GM12878 (cell line): ENCODE results near the gene AGFG1. TPM values are rescaled to one million over a fixed set of nuclear protein-coding genes. Genes with fewer than 3 reads are reported as not detected.

Source experiments
- ATAC-seq: fragments of 200-7000 bp; cut with Tn5 transposase; 3 replicates; pipeline ENCODE4 v1.9.1; 2020; ENCODE audit warnings: mild to moderate bottlenecking, moderate library complexity
- BruUV-seq: library from RNA; stranded (reverse); fragments of 400-500 nt; replicated peaks from 2 replicates; lab custom pipeline; 2021; lab: Mats Ljungman, UMichigan
- CTCF ChIA-PET: fragments of 300-600 bp; sonication (Branson Sonifier 250); formaldehyde crosslinking; extraction: SDS; loops from one replicate; lab custom pipeline; 2021; ENCODE audit warnings: inconsistent platforms; lab: Yijun Ruan, JAX
- POLR2A ChIA-PET: fragments of 350-600 bp; formaldehyde crosslinking; extraction: SDS; loops from one replicate; lab custom pipeline; 2021; ENCODE audit warnings: inconsistent platforms; lab: Charles Lee
- RAD21 ChIA-PET: fragments of 300-600 bp; sonication (Branson Sonifier 250); formaldehyde crosslinking; loops from one replicate; lab custom pipeline; 2023; ENCODE audit warnings: antibody characterized with exemption; ENCODE audit not compliant: unreplicated experiment; lab: Charles Lee
- SMC1A ChIA-PET: fragments of 300-600 bp; sonication (Branson Sonifier 250); formaldehyde crosslinking; loops from one replicate; lab custom pipeline; 2023; ENCODE audit not compliant: unreplicated experiment, uncharacterized antibody; lab: Charles Lee
- DNase-seq: peaks from one replicate; pipeline ENCODE4 v3.0.0-alpha.2; 2011; ENCODE audit warnings: low read depth, low spot score
- FAIRE-seq: peaks from 3 replicates; lab custom pipeline; 2011; peaks lifted over from hg19 to GRCh38; lab: Jason Lieb, UNC
- H2AFZ ChIP-seq: 2 replicates; pipeline ENCODE4 v1.6.0; 2011; ENCODE audit warnings: low read depth, low read length, control low read depth; ENCODE audit not compliant: control insufficient read depth
- H3K27ac ChIP-seq: 2 replicates; pipeline ENCODE4 v1.5.1; 2011; ENCODE audit warnings: control low read depth; ENCODE audit not compliant: control insufficient read depth, insufficient read depth
- H3K27me3 ChIP-seq, 2 experiments: replicated peaks in 1 of 2; 2 replicates each; pipeline versions ENCODE4 v1.6.0 to v1.6.1; 2011; ENCODE audit warnings: low read length in 1 of 2; ENCODE audit not compliant: control insufficient read depth in 2 of 2, insufficient read depth in 2 of 2
- H3K36me3 ChIP-seq, 2 experiments: 2 replicates each; pipeline ENCODE4 v1.5.1; 2011; ENCODE audit warnings: low read length in 1 of 2; ENCODE audit not compliant: control insufficient read depth in 2 of 2, insufficient read depth in 2 of 2
- H3K4me1 ChIP-seq: 2 replicates; pipeline ENCODE4 v1.6.1; 2011; ENCODE audit warnings: mild to moderate bottlenecking, low read length, moderate library complexity, mixed read lengths; ENCODE audit not compliant: control insufficient read depth, insufficient read depth
- H3K4me2 ChIP-seq: 2 replicates; pipeline ENCODE4 v1.6.0; 2011; ENCODE audit warnings: control low read depth; ENCODE audit not compliant: control insufficient read depth, insufficient read depth
- H3K4me3 ChIP-seq: fragments of 200-600 bp; sonication (generic); 2 replicates; pipeline ENCODE4 v1.5.1; 2016
- H3K79me2 ChIP-seq: 2 replicates; pipeline ENCODE4 v1.6.0; 2011; ENCODE audit warnings: low read length; ENCODE audit not compliant: control insufficient read depth, insufficient read depth
- H3K9ac ChIP-seq: 2 replicates; pipeline ENCODE4 v1.8.0; 2011; ENCODE audit warnings: low read length, control low read depth, mixed read lengths; ENCODE audit not compliant: control insufficient read depth, insufficient read depth
- H3K9me3 ChIP-seq: replicated peaks from 3 replicates; pipeline ENCODE4 v1.5.1; 2011; ENCODE audit warnings: mild to moderate bottlenecking, low read length; ENCODE audit not compliant: control insufficient read depth, insufficient read depth
- H4K20me1 ChIP-seq: 2 replicates; pipeline ENCODE4 v1.6.0; 2011; ENCODE audit not compliant: control insufficient read depth, insufficient read depth
- CHD4 ChIP-seq: fragments of 200-600 bp; sonication (generic); IDR thresholded peaks from 2 replicates; pipeline ENCODE4 v1.6.1; 2016; ENCODE audit warnings: mild to moderate bottlenecking
- E2F4 ChIP-seq: IDR thresholded peaks from 2 replicates; pipeline ENCODE4 v1.6.1; 2012; ENCODE audit warnings: low read depth, low read length, improper control_type of control experiment
- IKZF2 ChIP-seq, 2 experiments: fragments of 450-650 bp; IDR thresholded peaks; 2 replicates each; pipeline ENCODE4 v1.6.1; 2017; ENCODE audit warnings: mild to moderate bottlenecking in 2 of 2, moderate library complexity in 2 of 2
- MXI1 ChIP-seq: fragments of 150-350 bp; IDR thresholded peaks from 2 replicates; pipeline ENCODE4 v1.6.1; 2011; ENCODE audit warnings: low read depth, mild to moderate bottlenecking, inconsistent platforms, low read length, improper control_type of control experiment
- NFXL1 ChIP-seq: fragments of 450-650 bp; IDR thresholded peaks from 2 replicates; pipeline ENCODE4 v1.6.1; 2017; ENCODE audit warnings: antibody characterized with exemption, mild to moderate bottlenecking, borderline replicate concordance
- NR2C1 ChIP-seq: fragments of 450-650 bp; IDR thresholded peaks from 2 replicates; pipeline ENCODE4 v1.6.1; 2017; ENCODE audit warnings: antibody characterized with exemption, mild to moderate bottlenecking, moderate library complexity
- NR2F1 ChIP-seq: fragments of 450-650 bp; conservative IDR thresholded peaks from 2 replicates; pipeline ENCODE4 v1.6.1; 2017; ENCODE audit warnings: mild to moderate bottlenecking
- POLR2AphosphoS2 ChIP-seq: IDR thresholded peaks from 2 replicates; pipeline ENCODE4 v1.6.1; 2011; ENCODE audit warnings: low read depth, mild to moderate bottlenecking, low read length, improper control_type of control experiment, moderate library complexity
- RBBP5 ChIP-seq: fragments of 200-600 bp; sonication (generic); conservative IDR thresholded peaks from 2 replicates; pipeline ENCODE4 v1.6.1; 2016
- SMC3 ChIP-seq: IDR thresholded peaks from 2 replicates; pipeline ENCODE4 v1.6.1; 2011; ENCODE audit warnings: low read length, improper control_type of control experiment, borderline replicate concordance
- ZNF592 ChIP-seq: fragments of 450-650 bp; IDR thresholded peaks from 2 replicates; pipeline ENCODE4 v1.6.1; 2017; ENCODE audit warnings: mild to moderate bottlenecking, moderate library complexity
- WGBS: methylation state at CpG from one replicate; pipeline ENCODE4 v1.1.6; 2016; ENCODE audit warnings: low lambda C conversion rate; ENCODE audit not compliant: insufficient replicate concordance, insufficient coverage; ENCODE audit errors: missing lambda C conversion rate; 5-methylcytosine and 5-hydroxymethylcytosine counted together
- in situ Hi-C: fragments of 300-500 bp; cut with MboI; formaldehyde crosslinking; loops from 9 replicates; pipeline ENCODE4 v1.14.3; 2018; ENCODE audit warnings: mixed read lengths
- intact Hi-C: fragments of 100-400 bp; cut with micrococcal nuclease; formaldehyde crosslinking; loops from one replicate; pipeline ENCODE4 v1.14.2; 2022; ENCODE audit not compliant: unreplicated experiment
- polyA plus RNA-seq, 11 experiments: library from polyadenylated mRNA; depleted of rRNA in 4 of 11; unstranded in 6 of 11; stranded (reverse) in 5 of 11; fragments of >200 nt; fragmentation: Nextera tagmentation in 4 of 11; fragmentation: Illumina TruSeq in 1 of 11; extraction: Ambion mirVana in 4 of 11; extraction: Trizol in 1 of 11; gene quantifications; 1 replicate in 1 of 11; 2 replicates in 10 of 11; pipeline versions ENCODE4 v1.2.1 to v1.2.3, GENCODE V29; 2011 to 2016; ENCODE audit warnings: inconsistent platforms in 2 of 11, missing spikeins in 2 of 11, low read depth in 1 of 11
- total RNA-seq, 4 experiments: library from RNA; depleted of rRNA in 3 of 4; stranded (reverse); fragments of >200 nt in 3 of 4; fragmentation: Illumina TruSeq in 1 of 4; extraction: Trizol in 1 of 4; gene quantifications; 2 replicates each; pipeline versions ENCODE4 v1.2.1 to v1.2.3, GENCODE V29; 2013 to 2021
- TF ChIP-seq, protein P1 (sequence below), 3 experiments: IDR thresholded peaks in 2 of 3; conservative IDR thresholded peaks in 1 of 3; 2 replicates each; pipeline ENCODE4 v1.5.1; 2011; ENCODE audit warnings: low read depth in 3 of 3, low read length in 3 of 3, mild to moderate bottlenecking in 3 of 3, control low read depth in 2 of 3, moderate library complexity in 2 of 3, inconsistent platforms in 1 of 3, mixed read lengths in 1 of 3; ENCODE audit not compliant: control insufficient read depth in 2 of 3, insufficient read depth in 1 of 3; ENCODE audit errors: extremely low read depth in 1 of 3
- TF ChIP-seq, protein P2 (sequence below): fragments of 150-350 bp; IDR thresholded peaks from 2 replicates; pipeline ENCODE4 v1.6.1; 2014; ENCODE audit warnings: mild to moderate bottlenecking, low read depth, low read length

Gene AGFG1
- total and polyA plus RNA-seq, 10 of the 15 experiments (the other 5 are each of a cell fraction or from before 2014, with no cell fraction given), result 7.3 to 243 (median 81.7) TPM

DNA sequence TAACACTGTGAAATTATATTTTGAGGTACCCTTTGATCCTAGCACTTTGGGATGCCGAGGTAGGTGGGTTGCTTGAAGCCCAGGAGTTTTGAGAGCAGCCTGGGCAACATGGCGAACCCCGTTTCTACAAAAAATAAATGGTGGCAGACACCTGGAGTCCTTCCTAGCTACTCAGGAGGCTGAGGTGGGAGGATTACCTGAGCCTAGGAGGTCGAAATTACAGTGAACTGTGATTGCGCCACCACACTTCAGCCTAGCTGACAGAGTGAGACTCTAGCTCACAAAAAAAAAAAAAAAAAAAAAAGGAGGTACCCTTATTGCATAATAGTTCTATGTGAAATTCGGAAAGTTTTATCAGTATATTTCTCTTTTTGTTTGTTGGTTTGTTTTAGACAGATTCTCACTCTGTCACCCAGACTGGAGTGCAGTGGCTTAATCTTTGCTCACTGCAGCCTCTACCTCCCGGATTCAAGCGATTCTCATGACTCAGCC is 67.6 kb downstream of the AGFG1 start:
- H3K4me1 ChIP-seq, result peaks cover 11% of the 10 kb centered on the region
- FAIRE-seq (no peak), ATAC-seq (no peak), DNase-seq (no peak)
- intact Hi-C loops (loop anchor here (5.0 kb wide), 2 partner anchors 57 to 132 kb away; no protein-coding TSS in a partner anchor), in situ Hi-C loops (no loop called here)
- BruUV-seq, result no TSS peak
- ChIA-PET RAD21 (no interaction called here), SMC1A (no interaction called here), CTCF (no interaction called here), POLR2A (interaction anchor here (0.6 kb wide), 1 partner anchor 14 kb away, joined by 3 read pairs; no protein-coding TSS in a partner anchor)
- no peak overlapping the region for H3K27ac ChIP-seq
- no peak overlapping the region for H3K4me3 ChIP-seq
- H3K9me3 ChIP-seq, result peaks cover 2% of the 10 kb centered on the region; the same call in 2 of the 3 replicates
- H3K27me3 ChIP-seq, result no peaks in the 10 kb centered on the region
- 100% methylated on average over 8 of the region's 8 CpGs for WGBS
- H3K9ac ChIP-seq, result no peak overlapping the region
- H3K36me3 ChIP-seq, result peaks cover 3 to 17% of the 10 kb centered on the region in 2 experiments; a peak in 3 of 4 replicates
- no peak overlapping the region for H3K4me2 ChIP-seq
- no peaks in the 10 kb centered on the region; the same call in 1 of the 2 replicates for H3K79me2 ChIP-seq
- no peak overlapping the region for H2AFZ ChIP-seq
- no peaks in the 10 kb centered on the region for H4K20me1 ChIP-seq
- TF ChIP-seq IKZF2 (IDR thresholded peaks at IDR 0.05), result no peak
- TF ChIP-seq, protein P1, sequence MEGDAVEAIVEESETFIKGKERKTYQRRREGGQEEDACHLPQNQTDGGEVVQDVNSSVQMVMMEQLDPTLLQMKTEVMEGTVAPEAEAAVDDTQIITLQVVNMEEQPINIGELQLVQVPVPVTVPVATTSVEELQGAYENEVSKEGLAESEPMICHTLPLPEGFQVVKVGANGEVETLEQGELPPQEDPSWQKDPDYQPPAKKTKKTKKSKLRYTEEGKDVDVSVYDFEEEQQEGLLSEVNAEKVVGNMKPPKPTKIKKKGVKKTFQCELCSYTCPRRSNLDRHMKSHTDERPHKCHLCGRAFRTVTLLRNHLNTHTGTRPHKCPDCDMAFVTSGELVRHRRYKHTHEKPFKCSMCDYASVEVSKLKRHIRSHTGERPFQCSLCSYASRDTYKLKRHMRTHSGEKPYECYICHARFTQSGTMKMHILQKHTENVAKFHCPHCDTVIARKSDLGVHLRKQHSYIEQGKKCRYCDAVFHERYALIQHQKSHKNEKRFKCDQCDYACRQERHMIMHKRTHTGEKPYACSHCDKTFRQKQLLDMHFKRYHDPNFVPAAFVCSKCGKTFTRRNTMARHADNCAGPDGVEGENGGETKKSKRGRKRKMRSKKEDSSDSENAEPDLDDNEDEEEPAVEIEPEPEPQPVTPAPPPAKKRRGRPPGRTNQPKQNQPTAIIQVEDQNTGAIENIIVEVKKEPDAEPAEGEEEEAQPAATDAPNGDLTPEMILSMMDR (IDR thresholded peaks at IDR 0.05 in 2 of 3, conservative IDR thresholded peaks at IDR 0.05 in 1 of 3; ENCODE audit: control insufficient read depth in 2 of 3, extremely low read depth in 1 of 3, insufficient read depth in 1 of 3, low read depth in 3 of 3, low read length in 3 of 3), result no peak
- TF ChIP-seq RBBP5, result no peak
- TF ChIP-seq ZNF592, result no peak
- no peak for TF ChIP-seq CHD4
- TF ChIP-seq SMC3, result no peak
- TF ChIP-seq E2F4, result no peak
- TF ChIP-seq NR2F1, result no peak
- TF ChIP-seq NR2C1, result no peak
- no peak for TF ChIP-seq NFXL1
- TF ChIP-seq MXI1, result no peak
- TF ChIP-seq POLR2AphosphoS2, result no peak
- TF ChIP-seq, protein P2, sequence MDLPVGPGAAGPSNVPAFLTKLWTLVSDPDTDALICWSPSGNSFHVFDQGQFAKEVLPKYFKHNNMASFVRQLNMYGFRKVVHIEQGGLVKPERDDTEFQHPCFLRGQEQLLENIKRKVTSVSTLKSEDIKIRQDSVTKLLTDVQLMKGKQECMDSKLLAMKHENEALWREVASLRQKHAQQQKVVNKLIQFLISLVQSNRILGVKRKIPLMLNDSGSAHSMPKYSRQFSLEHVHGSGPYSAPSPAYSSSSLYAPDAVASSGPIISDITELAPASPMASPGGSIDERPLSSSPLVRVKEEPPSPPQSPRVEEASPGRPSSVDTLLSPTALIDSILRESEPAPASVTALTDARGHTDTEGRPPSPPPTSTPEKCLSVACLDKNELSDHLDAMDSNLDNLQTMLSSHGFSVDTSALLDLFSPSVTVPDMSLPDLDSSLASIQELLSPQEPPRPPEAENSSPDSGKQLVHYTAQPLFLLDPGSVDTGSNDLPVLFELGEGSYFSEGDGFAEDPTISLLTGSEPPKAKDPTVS, result no peak
